GM19397 (cell line): Measurements from ENCODE around the gene TMEM215.

Experiments used
- ATAC-seq: cut with Tn5 transposase; IDR thresholded peaks from one replicate; pipeline ENCODE4 v1.9.1; 2021; ENCODE audit warnings: mild to moderate bottlenecking, moderate library complexity; ENCODE audit not compliant: unreplicated experiment

TMEM215 gene

DNA sequence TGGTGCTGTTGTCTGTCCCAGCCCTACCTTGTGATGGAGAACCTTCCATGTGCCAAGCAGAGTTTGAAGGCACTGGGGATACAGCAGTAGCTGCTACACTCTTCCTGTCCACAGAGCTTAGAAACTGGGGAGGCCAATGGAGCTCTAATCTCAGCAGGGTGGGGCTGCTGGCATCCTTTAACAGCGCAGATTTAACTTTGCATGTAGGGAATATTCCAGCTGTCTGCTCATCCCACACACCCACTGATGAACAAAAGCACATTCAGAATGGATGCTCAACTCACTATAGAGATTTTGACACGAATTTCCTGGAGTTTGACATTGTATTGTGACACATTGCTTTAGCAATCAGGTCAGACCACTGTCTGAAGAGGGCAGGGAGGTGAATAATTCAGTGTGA lies 49.0 kb downstream of the TMEM215 start:
- no peak for ATAC-seq
